HG02759 (cell line): Measurements from ENCODE around the gene MTCH2.
"Not testable (repeated sequence)": the region's sequence is repeated elsewhere in the genome, so short reads cannot be mapped to it uniquely, and the experiment has no call there.

Source experiments
- ATAC-seq: cut with Tn5 transposase; IDR thresholded peaks from one replicate; pipeline ENCODE4 v1.9.1; 2021; ENCODE audit warnings: mild to moderate bottlenecking, moderate library complexity; ENCODE audit not compliant: unreplicated experiment

The MTCH2 gene

DNA sequence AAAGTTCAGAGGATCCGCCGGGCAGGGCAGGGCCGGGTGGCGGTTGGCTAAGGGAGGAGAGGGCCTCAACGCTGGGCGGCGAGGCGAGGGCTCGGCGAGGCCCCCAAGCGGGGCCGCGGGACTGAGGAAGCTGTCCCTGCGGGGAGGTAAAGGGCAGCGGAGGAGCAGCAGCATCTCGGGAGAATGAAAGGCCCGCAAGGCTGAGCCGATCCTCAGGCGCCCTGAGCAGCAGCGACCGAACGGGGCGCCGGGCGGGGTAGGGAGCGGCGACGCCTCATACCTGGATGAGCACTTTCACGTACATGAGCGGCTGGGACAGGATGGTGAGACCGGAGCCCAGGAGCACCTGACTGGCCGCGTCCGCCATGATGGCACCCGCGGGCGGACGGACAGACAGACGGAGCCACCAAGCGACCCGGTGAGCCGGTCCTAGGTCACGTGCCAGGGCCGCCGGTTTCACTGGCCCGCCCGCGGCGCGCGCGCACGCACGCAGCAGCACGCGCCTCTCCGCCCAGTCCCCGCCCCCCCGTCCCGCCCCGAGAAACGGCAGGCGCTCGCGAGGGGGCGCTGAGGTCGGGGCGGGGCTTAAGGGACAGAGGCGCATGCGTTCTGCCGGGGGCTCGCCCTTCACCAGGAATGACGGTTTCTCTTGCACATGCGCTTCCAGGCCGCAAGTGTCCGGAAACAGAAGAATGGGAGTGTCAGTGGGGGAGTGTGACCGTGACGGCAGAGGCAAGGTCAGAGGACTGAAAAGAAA lies at the start of gene MTCH2:
MTCH2 (minus strand) TSS at position 461 of the 757 bp plus-strand sequence; CDS start at position 367, 94 bp downstream.
- peak; percentile 93 for ATAC-seq

DNA sequence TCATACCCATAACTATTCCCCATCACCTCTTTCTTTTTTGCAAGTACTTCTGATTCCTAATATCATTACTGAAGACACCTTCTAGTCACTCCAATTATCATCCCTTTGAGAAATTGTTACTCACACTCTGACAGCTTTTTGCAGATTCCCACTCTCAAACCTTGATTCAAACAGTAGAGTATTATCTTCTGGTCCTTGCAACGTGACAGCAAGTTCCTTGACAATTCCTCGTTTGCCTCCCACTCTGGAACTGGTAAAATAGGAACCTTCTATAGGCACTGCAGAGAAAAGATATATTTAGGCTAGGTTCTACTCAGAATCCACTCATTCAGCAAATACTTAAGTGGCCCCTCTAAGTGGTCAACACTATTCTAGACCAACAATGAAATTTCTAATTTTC lies 49.6 kb upstream of the MTCH2 start:
- ATAC-seq, result no peak

DNA sequence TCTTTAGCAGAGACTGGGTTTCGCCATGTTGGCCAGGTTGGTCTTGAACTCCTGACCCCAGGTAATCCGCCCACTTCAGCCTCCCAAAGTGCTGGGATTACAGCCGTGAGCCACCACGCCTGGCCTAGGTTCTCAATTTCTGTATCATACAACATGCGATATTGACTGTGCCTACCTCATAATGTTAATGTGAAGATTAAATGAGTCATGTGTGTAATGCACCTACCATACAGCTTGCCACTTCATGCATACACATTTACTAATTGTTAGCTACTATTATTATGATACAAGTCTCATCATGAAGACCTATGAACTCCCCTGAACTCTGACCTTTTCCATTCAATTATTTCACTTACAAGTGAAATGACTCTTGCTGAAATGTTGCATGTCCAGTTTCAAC lies 47.1 kb upstream of the MTCH2 start:
- no peak for ATAC-seq

DNA sequence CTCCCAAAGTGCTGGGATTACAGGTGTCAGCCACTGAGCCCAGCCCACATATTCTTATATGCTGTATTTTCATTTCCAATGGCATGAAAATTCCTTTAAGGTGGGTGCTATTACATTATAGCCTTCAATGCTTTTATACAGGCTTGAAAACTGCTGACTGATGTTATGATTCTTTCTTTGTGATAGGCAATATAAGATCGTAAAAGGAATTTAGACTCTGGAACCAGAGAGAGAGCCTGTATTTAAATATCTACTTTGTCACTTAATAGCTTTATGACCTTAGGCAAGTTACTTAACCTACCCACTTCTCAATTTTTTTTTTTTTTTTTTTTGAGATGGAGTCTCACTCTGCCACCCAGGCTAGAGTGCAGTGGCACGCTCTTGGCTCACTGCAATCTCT lies 46.6 kb upstream of the MTCH2 start:
- ATAC-seq, result no peak

- no peak for ATAC-seq
These were observed 45.8 kb upstream of the MTCH2 start for GRCh38 chr11:47688111-47688510.

GRCh38 chr11:47686704-47687103 lies 44.3 kb upstream of the MTCH2 start:
- ATAC-seq, result not testable (repeated sequence)

DNA sequence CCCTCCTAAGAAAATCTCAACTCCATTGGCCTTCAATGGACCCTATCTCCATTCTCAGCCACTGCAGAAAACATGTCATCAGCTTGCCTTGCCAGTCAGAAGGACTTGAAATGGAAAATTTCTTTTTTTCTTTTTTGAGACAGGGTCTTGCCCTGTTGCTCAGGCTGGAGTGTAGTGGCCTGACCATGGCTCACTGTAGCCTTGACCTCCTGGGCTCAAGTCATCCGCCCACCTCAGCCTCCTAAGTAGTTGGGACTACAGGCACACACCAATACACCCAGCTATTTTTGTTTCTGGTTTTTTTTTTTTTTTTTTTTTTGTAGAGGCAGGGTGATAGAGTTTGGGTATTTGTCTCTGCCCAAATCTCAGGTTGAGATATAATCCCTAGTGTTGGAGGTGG lies 43.8 kb upstream of the MTCH2 start:
- ATAC-seq, result no peak

DNA sequence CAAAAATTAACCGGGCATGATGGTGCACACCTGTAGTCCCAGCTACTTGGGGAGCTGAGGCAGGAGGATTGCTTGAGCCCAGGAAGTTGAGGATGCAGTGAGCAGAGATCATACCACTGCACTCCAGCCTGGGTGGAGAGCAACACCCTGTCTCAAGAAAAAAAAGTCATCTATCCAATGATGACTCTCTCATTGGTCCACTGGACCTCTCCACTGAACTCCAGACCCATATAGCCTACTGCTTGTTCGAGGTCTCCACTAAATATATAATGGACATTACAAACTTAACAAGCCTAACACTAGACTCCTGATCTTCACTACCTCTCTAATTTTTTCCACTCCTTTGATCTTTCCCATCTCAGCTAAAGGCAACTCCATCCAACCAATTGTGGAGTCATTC lies 33.5 kb upstream of the MTCH2 start:
- ATAC-seq, result no peak

GRCh38 chr11:47672283-47672730 lies 29.9 kb upstream of the MTCH2 start:
- ATAC-seq, result no peak

- ATAC-seq, result no peak
These were observed 27.5 kb upstream of the MTCH2 start for GRCh38 chr11:47669856-47670255.

GRCh38 chr11:47668665-47669064 lies 26.3 kb upstream of the MTCH2 start:
- ATAC-seq, result no peak

GRCh38 chr11:47667555-47667954 lies 25.2 kb upstream of the MTCH2 start:
- no peak for ATAC-seq

DNA sequence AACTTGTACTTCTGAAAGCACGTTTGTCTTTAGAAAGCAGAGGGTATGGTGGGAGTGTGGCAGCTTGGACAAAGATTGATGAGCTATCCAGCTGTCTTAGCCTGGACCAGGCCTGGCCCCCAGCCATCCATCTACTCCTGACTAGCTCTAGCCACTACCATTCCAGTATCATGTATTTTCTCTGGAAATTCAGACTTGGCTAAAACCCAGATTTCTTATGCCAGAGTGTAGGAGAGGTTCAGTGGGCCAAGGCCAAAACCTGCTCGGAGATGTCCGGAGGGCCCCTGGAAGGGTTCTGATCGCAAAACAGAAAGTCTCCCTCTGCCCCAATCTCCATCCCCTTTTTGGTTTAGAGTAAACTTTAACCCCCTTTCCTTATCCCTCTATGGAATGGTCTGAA lies 24.8 kb upstream of the MTCH2 start:
- ATAC-seq, result no peak

DNA sequence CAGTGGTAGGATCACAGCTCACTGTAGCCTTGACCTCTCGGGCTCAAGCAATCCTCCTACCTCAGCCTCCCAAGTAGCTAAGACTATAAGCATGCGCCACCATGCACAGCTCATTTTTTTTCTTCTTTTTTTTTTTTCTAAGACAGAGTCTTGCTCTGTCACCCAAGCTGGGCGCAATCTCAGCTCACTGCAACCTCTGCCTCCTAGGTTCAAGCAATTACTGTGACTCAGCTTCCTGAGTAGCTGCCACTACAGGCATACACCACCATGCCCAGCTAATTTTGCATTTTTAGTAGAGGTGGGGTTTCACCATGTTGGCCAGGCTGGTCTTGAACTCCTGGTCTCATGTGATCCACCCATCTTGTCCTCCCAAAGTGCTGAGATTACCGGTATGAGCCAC lies 22.6 kb upstream of the MTCH2 start:
- not testable (repeated sequence) for ATAC-seq

GRCh38 chr11:47661245-47661644 lies 18.9 kb upstream of the MTCH2 start:
- ATAC-seq, result no peak

- ATAC-seq, result no peak
These were observed 16.9 kb upstream of the MTCH2 start for GRCh38 chr11:47659276-47659675.

DNA sequence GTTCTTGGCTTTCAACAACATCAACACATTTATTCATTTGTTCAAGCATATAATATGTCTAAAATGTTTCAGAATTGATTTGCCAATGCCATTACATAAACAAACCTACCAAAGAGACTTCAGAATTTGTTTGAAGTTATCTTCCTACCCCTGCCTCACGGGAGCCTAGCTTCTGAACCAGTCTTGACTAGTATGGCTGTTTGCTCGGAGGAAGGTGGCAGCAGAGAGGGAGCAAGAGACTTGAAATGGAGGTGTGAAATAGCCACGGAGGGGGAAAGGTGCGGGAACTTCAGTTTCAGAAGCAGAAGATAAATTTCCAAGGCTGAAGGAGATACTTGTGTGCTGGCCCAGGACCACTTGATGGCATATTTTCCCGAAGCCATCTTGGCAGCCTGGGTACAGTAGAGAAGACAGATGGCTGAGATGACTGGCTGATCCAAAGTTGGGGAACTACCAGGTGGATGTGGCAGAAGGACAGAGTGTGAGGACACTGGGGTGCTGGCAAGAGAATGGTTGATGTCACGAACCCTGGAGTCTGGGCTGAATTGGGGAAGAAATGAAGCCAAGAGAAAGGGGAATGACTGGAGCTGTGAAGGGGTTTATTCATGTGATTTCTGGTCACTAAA lies 14.0 kb upstream of the MTCH2 start:
- ATAC-seq, result no peak

- ATAC-seq, result no peak
These were observed 9.6 kb upstream of the MTCH2 start for GRCh38 chr11:47651818-47652469.

- no peak for ATAC-seq
These were observed 6.9 kb upstream of the MTCH2 start for GRCh38 chr11:47649276-47649675.

DNA sequence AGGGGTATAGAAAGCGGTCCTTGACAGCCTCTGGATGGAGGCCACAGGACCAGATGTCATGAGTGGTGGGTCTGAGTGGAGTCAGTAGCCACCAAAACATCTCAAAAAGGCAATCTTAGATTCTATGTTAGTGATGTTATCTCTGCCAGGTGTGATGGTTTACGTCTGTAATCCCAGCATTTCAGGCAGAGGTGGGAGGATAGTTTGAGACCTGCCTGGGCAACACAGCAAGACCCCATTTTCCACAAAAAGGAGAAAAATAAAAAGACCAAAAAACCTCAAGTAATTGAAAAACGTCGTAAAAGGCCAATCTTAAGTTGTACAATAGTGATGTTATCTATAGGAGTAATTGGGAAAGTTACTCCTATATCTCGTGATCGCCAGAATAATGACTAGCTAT lies 3.7 kb upstream of the MTCH2 start:
- no peak for ATAC-seq

GRCh38 chr11:47645500-47645899 lies 3.1 kb upstream of the MTCH2 start:
- no peak for ATAC-seq

GRCh38 chr11:47641600-47642098 lies 710 bp downstream of the MTCH2 start:
- ATAC-seq, result no peak
